HFF-Myc (cell line): ENCODE measurements around the gene MAGI1.

Experiments
- DNase-seq: peaks from one replicate; pipeline ENCODE4 v3.0.0-alpha.2; 2011; ENCODE audit warnings: low read depth; ENCODE audit errors: extremely low read depth
- H3K4me3 ChIP-seq: replicated peaks from 2 replicates; pipeline ENCODE4 v1.5.1; 2011; ENCODE audit warnings: low read depth, mild to moderate bottlenecking, control low read depth, low read length
- CTCF ChIP-seq: IDR thresholded peaks from 2 replicates; pipeline ENCODE4 v1.5.1; 2012; ENCODE audit warnings: mild to moderate bottlenecking, low read depth, low read length, control low read depth; ENCODE audit errors: missing control alignments

MAGI1 gene

GRCh38 chr3:65888196-65888595, 150.5 kb downstream of the MAGI1 start:
- TF ChIP-seq CTCF: no peak
- H3K4me3 ChIP-seq: no peak overlapping the region
- no peak for DNase-seq

- DNase-seq: no peak
- no peak overlapping the region for H3K4me3 ChIP-seq
- no peak for TF ChIP-seq CTCF
These were observed 152.3 kb downstream of the MAGI1 start for GRCh38 chr3:65886391-65886790.

- DNase-seq: no peak
- TF ChIP-seq CTCF: no peak
- H3K4me3 ChIP-seq: no peak overlapping the region
These were observed 154.6 kb downstream of the MAGI1 start for GRCh38 chr3:65884071-65884470.

- TF ChIP-seq CTCF: no peak
- no peak overlapping the region for H3K4me3 ChIP-seq
- no peak for DNase-seq
These were observed 155.1 kb downstream of the MAGI1 start for GRCh38 chr3:65883613-65884012.

GRCh38 chr3:65880350-65880749, 158.4 kb downstream of the MAGI1 start:
- TF ChIP-seq CTCF: no peak

DNA sequence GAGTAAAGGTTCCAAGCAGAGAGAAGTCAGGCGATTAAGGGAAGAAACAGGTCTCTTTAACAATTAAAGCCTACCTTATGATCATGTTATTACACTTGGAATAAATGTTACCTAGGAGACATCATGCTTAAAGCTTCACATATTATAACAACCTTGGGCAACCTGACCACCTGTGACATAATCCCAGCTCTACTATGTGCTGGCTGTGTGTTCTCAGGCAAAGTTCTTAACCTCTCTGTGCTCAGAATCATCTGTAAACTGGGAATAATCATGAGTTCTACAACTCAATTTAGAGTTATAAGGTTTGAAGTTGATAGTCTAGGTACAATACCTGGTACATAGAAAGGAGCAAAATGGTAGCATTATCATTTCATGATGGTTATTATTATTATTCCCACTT, 159.3 kb downstream of the MAGI1 start:
- no peak for DNase-seq
- TF ChIP-seq CTCF: no peak
- no peak overlapping the region for H3K4me3 ChIP-seq

More at GRCh38 chr3:65880350-65880749, 158.4 kb downstream of the MAGI1 start:
- no peak for DNase-seq
- no peak overlapping the region for H3K4me3 ChIP-seq

GRCh38 chr3:65878831-65879230, 159.9 kb downstream of the MAGI1 start:
- no peak for DNase-seq
- H3K4me3 ChIP-seq: no peak overlapping the region
- no peak for TF ChIP-seq CTCF
